GM12878 (cell line): ENCODE measurements around the gene RIF1. TPM values are rescaled to one million over a fixed set of nuclear protein-coding genes. Genes with fewer than 3 reads are reported as not detected.

Source experiments
- ATAC-seq: fragments of 200-7000 bp; cut with Tn5 transposase; 3 replicates; pipeline ENCODE4 v1.9.1; 2020; ENCODE audit warnings: mild to moderate bottlenecking, moderate library complexity
- BruUV-seq: library from RNA; stranded (reverse); fragments of 400-500 nt; replicated peaks from 2 replicates; lab custom pipeline; 2021; lab: Mats Ljungman, UMichigan
- CTCF ChIA-PET: fragments of 300-600 bp; sonication (Branson Sonifier 250); formaldehyde crosslinking; extraction: SDS; loops from one replicate; lab custom pipeline; 2021; ENCODE audit warnings: inconsistent platforms; lab: Yijun Ruan, JAX
- POLR2A ChIA-PET: fragments of 350-600 bp; formaldehyde crosslinking; extraction: SDS; loops from one replicate; lab custom pipeline; 2021; ENCODE audit warnings: inconsistent platforms; lab: Charles Lee
- RAD21 ChIA-PET: fragments of 300-600 bp; sonication (Branson Sonifier 250); formaldehyde crosslinking; loops from one replicate; lab custom pipeline; 2023; ENCODE audit warnings: antibody characterized with exemption; ENCODE audit not compliant: unreplicated experiment; lab: Charles Lee
- SMC1A ChIA-PET: fragments of 300-600 bp; sonication (Branson Sonifier 250); formaldehyde crosslinking; loops from one replicate; lab custom pipeline; 2023; ENCODE audit not compliant: unreplicated experiment, uncharacterized antibody; lab: Charles Lee
- DNase-seq: peaks from one replicate; pipeline ENCODE4 v3.0.0-alpha.2; 2011; ENCODE audit warnings: low read depth, low spot score
- FAIRE-seq: peaks from 3 replicates; lab custom pipeline; 2011; peaks lifted over from hg19 to GRCh38; lab: Jason Lieb, UNC
- H2AFZ ChIP-seq: 2 replicates; pipeline ENCODE4 v1.6.0; 2011; ENCODE audit warnings: low read depth, low read length, control low read depth; ENCODE audit not compliant: control insufficient read depth
- H3K27ac ChIP-seq: 2 replicates; pipeline ENCODE4 v1.5.1; 2011; ENCODE audit warnings: control low read depth; ENCODE audit not compliant: control insufficient read depth, insufficient read depth
- H3K27me3 ChIP-seq, 2 experiments: replicated peaks in 1 of 2; 2 replicates each; pipeline versions ENCODE4 v1.6.0 to v1.6.1; 2011; ENCODE audit warnings: low read length in 1 of 2; ENCODE audit not compliant: control insufficient read depth in 2 of 2, insufficient read depth in 2 of 2
- H3K36me3 ChIP-seq, 2 experiments: 2 replicates each; pipeline ENCODE4 v1.5.1; 2011; ENCODE audit warnings: low read length in 1 of 2; ENCODE audit not compliant: control insufficient read depth in 2 of 2, insufficient read depth in 2 of 2
- H3K4me1 ChIP-seq: 2 replicates; pipeline ENCODE4 v1.6.1; 2011; ENCODE audit warnings: mild to moderate bottlenecking, low read length, moderate library complexity, mixed read lengths; ENCODE audit not compliant: control insufficient read depth, insufficient read depth
- H3K4me2 ChIP-seq: 2 replicates; pipeline ENCODE4 v1.6.0; 2011; ENCODE audit warnings: control low read depth; ENCODE audit not compliant: control insufficient read depth, insufficient read depth
- H3K4me3 ChIP-seq: fragments of 200-600 bp; sonication (generic); 2 replicates; pipeline ENCODE4 v1.5.1; 2016
- H3K79me2 ChIP-seq: 2 replicates; pipeline ENCODE4 v1.6.0; 2011; ENCODE audit warnings: low read length; ENCODE audit not compliant: control insufficient read depth, insufficient read depth
- H3K9ac ChIP-seq: 2 replicates; pipeline ENCODE4 v1.8.0; 2011; ENCODE audit warnings: low read length, control low read depth, mixed read lengths; ENCODE audit not compliant: control insufficient read depth, insufficient read depth
- H3K9me3 ChIP-seq: replicated peaks from 3 replicates; pipeline ENCODE4 v1.5.1; 2011; ENCODE audit warnings: mild to moderate bottlenecking, low read length; ENCODE audit not compliant: control insufficient read depth, insufficient read depth
- H4K20me1 ChIP-seq: 2 replicates; pipeline ENCODE4 v1.6.0; 2011; ENCODE audit not compliant: control insufficient read depth, insufficient read depth
- CHD1 ChIP-seq: IDR thresholded peaks from 2 replicates; pipeline ENCODE4 v1.6.1; 2012; ENCODE audit warnings: low read depth, low read length, improper control_type of control experiment
- CUX1 ChIP-seq: IDR thresholded peaks from 2 replicates; pipeline ENCODE4 v1.6.1; 2012; ENCODE audit warnings: improper control_type of control experiment, low read depth, low read length; ENCODE audit not compliant: insufficient replicate concordance
- E4F1 ChIP-seq: fragments of 450-650 bp; IDR thresholded peaks from 2 replicates; pipeline ENCODE4 v1.6.1; 2018; ENCODE audit warnings: borderline replicate concordance, mild to moderate bottlenecking; ENCODE audit not compliant: partially characterized antibody
- IRF4 ChIP-seq: IDR thresholded peaks from 2 replicates; pipeline ENCODE4 v1.6.1; 2011; ENCODE audit warnings: low read depth, low read length
- MEF2A ChIP-seq: IDR thresholded peaks from 2 replicates; pipeline ENCODE4 v1.6.1; 2011; ENCODE audit warnings: low read depth, mild to moderate bottlenecking, low read length, moderate library complexity; ENCODE audit not compliant: insufficient read depth
- MTA3 ChIP-seq: IDR thresholded peaks from 2 replicates; pipeline ENCODE4 v1.6.1; 2012; ENCODE audit warnings: low read length, inconsistent platforms, borderline replicate concordance
- MYB ChIP-seq: fragments of 150-350 bp; IDR thresholded peaks from 2 replicates; pipeline ENCODE4 v1.6.1; 2014; ENCODE audit warnings: mild to moderate bottlenecking, low read depth, low read length, borderline replicate concordance
- NBN ChIP-seq: fragments of 450-650 bp; IDR thresholded peaks from 2 replicates; pipeline ENCODE4 v1.6.1; 2016
- NFYA ChIP-seq: IDR thresholded peaks from 2 replicates; pipeline ENCODE4 v1.6.1; 2011; ENCODE audit warnings: low read depth, mild to moderate bottlenecking, low read length, improper control_type of control experiment, borderline replicate concordance
- RB1 ChIP-seq: fragments of 450-650 bp; formaldehyde crosslinking; IDR thresholded peaks from 2 replicates; pipeline ENCODE4 v1.6.1; 2017; ENCODE audit warnings: mild to moderate bottlenecking, borderline replicate concordance
- SP1 ChIP-seq: IDR thresholded peaks from one replicate; pipeline ENCODE4 v1.6.1; 2011; ENCODE audit warnings: low read depth, low read length
- WGBS: methylation state at CpG from one replicate; pipeline ENCODE4 v1.1.6; 2016; ENCODE audit warnings: low lambda C conversion rate; ENCODE audit not compliant: insufficient replicate concordance, insufficient coverage; ENCODE audit errors: missing lambda C conversion rate; 5-methylcytosine and 5-hydroxymethylcytosine counted together
- in situ Hi-C: fragments of 300-500 bp; cut with MboI; formaldehyde crosslinking; loops from 9 replicates; pipeline ENCODE4 v1.14.3; 2018; ENCODE audit warnings: mixed read lengths
- intact Hi-C: fragments of 100-400 bp; cut with micrococcal nuclease; formaldehyde crosslinking; loops from one replicate; pipeline ENCODE4 v1.14.2; 2022; ENCODE audit not compliant: unreplicated experiment
- polyA plus RNA-seq, 11 experiments: library from polyadenylated mRNA; depleted of rRNA in 4 of 11; unstranded in 6 of 11; stranded (reverse) in 5 of 11; fragments of >200 nt; fragmentation: Nextera tagmentation in 4 of 11; fragmentation: Illumina TruSeq in 1 of 11; extraction: Ambion mirVana in 4 of 11; extraction: Trizol in 1 of 11; gene quantifications; 1 replicate in 1 of 11; 2 replicates in 10 of 11; pipeline versions ENCODE4 v1.2.1 to v1.2.3, GENCODE V29; 2011 to 2016; ENCODE audit warnings: inconsistent platforms in 2 of 11, missing spikeins in 2 of 11, low read depth in 1 of 11
- total RNA-seq, 4 experiments: library from RNA; depleted of rRNA in 3 of 4; stranded (reverse); fragments of >200 nt in 3 of 4; fragmentation: Illumina TruSeq in 1 of 4; extraction: Trizol in 1 of 4; gene quantifications; 2 replicates each; pipeline versions ENCODE4 v1.2.1 to v1.2.3, GENCODE V29; 2013 to 2021
- TF ChIP-seq, protein P1 (sequence below): fragments of 450-650 bp; conservative IDR thresholded peaks from 2 replicates; pipeline ENCODE4 v1.6.1; 2017; ENCODE audit warnings: mild to moderate bottlenecking, moderate library complexity

RIF1 gene
- total and polyA plus RNA-seq, 10 of the 15 experiments (the other 5 are each of a cell fraction or from before 2014, with no cell fraction given), result 6.3 to 63.2 (median 34.4) TPM

DNA sequence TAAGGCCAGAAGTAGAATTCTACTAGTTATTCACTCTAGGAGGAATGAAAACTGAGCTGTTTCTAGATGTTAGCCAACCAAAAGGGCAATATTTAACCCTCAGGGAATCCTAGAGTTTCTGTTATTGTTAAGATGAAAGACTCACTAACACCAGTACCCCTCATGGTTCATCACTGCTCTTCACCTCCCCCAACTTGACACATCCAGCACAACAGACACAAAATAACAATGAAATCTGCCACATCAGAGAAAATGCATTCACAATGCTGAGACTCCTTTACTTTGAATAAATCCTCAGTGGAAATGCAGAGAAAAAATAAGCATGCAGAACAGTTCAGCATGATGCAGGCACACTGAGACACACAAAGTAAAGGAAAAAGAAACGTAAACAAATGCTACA lies 111.3 kb downstream of the RIF1 start (continued):
- TF ChIP-seq SP1, result no peak
- TF ChIP-seq, all 136 proteins: peak for 0

DNA sequence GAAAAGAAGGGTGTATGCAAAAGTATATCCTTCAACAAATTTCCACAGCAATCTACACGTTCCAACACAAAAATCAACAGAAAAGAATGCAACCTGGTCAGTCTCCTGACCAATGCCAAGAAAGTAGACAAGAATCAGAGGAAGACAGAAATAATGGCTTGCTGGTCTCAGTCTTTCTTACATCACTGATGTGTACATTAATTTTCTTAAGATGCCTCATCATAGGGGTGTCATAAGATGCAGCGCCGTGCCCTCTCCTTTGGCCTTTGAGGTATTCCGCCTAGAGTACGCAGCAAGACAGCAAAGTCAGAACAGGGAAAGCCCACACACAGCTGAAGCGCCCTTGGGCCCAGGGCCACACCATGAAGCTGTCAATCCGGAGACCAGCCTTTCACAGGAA lies 112.9 kb downstream of the RIF1 start:
- in situ Hi-C loops, result no loop called here
- ATAC-seq (no peak), FAIRE-seq (no peak), DNase-seq (no peak)
- ChIA-PET RAD21 (no interaction called here), SMC1A (no interaction called here), CTCF (interaction anchor here (1.0 kb wide), 1 partner anchor 12 kb away, joined by 3 read pairs; no protein-coding TSS in a partner anchor), POLR2A (no interaction called here)
- Histone ChIP-seq H3K4me1 (no peaks in the 10 kb centered on the region), H3K27ac (no peak overlapping the region), H3K9ac (no peak overlapping the region), H3K36me3 (no peaks in the 10 kb centered on the region), H3K4me2 (no peak overlapping the region), H4K20me1 (no peaks in the 10 kb centered on the region), H3K9me3 (no peaks in the 10 kb centered on the region), H3K79me2 (no peaks in the 10 kb centered on the region), H3K4me3 (no peak overlapping the region), H2AFZ (no peak overlapping the region), H3K27me3 (no peaks in the 10 kb centered on the region)
- intact Hi-C loops, result no loop called here
- 73% methylated on average over 7 of the region's 7 CpGs for WGBS
- BruUV-seq, result no TSS peak
- TF ChIP-seq, protein P1, sequence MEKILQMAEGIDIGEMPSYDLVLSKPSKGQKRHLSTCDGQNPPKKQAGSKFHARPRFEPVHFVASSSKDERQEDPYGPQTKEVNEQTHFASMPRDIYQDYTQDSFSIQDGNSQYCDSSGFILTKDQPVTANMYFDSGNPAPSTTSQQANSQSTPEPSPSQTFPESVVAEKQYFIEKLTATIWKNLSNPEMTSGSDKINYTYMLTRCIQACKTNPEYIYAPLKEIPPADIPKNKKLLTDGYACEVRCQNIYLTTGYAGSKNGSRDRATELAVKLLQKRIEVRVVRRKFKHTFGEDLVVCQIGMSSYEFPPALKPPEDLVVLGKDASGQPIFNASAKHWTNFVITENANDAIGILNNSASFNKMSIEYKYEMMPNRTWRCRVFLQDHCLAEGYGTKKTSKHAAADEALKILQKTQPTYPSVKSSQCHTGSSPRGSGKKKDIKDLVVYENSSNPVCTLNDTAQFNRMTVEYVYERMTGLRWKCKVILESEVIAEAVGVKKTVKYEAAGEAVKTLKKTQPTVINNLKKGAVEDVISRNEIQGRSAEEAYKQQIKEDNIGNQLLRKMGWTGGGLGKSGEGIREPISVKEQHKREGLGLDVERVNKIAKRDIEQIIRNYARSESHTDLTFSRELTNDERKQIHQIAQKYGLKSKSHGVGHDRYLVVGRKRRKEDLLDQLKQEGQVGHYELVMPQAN, result no peak
- TF ChIP-seq MYB (no peak), E4F1 (no peak), MTA3 (no peak), MEF2A (no peak), NFYA (no peak), CUX1 (no peak), NBN (no peak), RB1 (no peak), IRF4 (no peak), CHD1 (no peak)
